ENCODE data around the gene SRGN. TPM values are rescaled to one million over a fixed set of nuclear protein-coding genes. Genes with fewer than 3 reads are reported as not detected.

SRGN gene
- polyA plus RNA-seq, 3 donors, result 32.0 to 290 (median 181) TPM

GRCh38 chr10:69078311-69078710 is 9.6 kb upstream of the SRGN start:
- no peak overlapping the region for H3K27ac ChIP-seq (ENCODE audit: low read depth, low read length)
- 44 to 71% (median 68%) methylated on average over 2 of the region's 2 CpGs for WGBS, 3 donors

DNA sequence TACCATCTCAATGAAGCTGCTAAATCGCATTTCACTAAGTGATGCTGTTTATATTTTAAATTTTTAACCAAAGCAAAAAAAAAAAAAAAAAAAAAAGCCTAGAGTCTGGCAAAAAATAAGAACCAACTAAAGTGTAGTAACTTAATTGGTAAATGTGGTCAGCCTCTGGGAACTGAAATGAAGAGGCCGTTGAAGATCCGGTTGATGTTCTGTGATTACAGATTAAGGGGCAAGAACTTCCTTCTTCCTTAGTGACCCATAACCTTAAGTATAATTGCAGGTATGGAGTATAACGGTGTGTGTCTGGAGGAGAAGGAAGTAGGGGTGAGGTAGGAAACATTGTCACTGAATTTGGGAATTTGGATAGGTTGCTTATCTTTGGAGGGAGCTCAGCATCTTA is 7.7 kb upstream of the SRGN start:
- WGBS, 3 donors, result 41 to 74% (median 63%) methylated on average over 4 of the region's 4 CpGs
- H3K27ac ChIP-seq (ENCODE audit: low read depth, low read length), result no peak overlapping the region

GRCh38 chr10:69086001-69086509 is 1.8 kb upstream of the SRGN start:
- H3K27ac ChIP-seq (ENCODE audit: low read depth, low read length), result peak overlapping the region; percentile 42
- 16 to 46% (median 17%) methylated on average over 9 of the region's 9 CpGs for WGBS, 3 donors

DNA sequence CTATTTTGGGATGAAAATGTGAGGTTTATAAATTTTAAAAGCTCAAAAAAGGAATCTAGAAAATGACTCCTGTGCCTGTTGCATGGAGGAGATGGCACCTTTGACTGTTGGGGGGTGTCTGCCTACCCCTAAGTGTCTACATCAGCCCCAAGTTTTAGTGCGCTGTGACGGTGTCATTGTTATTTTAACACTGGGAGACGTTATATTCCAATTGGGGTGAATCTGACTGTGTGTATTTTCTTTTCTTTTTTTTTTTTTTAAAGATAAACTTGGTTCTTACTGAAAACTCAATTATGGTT is 517 bp downstream of the SRGN start:
- 34 to 86% (median 39%) methylated on average over 3 of the region's 3 CpGs for WGBS, 3 donors
- H3K27ac ChIP-seq (ENCODE audit: low read depth, low read length), result no peak overlapping the region

DNA sequence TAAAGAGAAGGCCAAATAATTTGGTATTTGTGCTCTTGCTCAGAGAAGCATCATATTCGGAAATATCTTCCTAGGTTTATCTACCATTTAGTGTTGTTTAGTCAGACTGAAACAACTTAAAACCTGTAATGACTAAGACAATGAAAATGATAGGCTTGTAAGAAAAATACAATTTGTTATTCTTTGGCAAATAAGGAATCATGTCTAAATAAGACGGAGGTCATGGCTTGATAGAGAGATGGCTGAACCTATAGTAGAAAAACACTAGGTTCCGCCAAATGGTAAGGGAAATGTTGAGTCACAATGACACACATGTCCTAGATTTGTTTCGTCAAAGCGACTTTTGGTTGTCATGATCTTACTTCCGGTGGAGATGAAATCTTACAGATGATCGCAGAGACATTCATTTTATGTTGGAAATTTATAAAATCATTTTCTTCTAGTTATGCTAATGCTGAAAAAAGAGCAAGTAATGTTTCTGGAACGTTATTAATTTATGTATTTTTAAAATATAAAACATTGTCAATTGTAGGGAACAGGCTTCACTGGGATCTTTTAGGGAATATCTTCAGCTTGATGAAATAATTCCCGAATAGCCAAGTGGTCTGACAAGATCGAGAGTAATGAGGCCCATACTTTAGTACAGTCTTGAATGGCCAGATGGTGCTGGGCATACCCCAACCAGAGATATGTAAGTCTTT is 1.0 kb downstream of the SRGN start:
- no peak overlapping the region for H3K27ac ChIP-seq (ENCODE audit: low read depth, low read length)
- WGBS, 3 donors, result 43 to 79% (median 52%) methylated on average over 10 of the region's 10 CpGs

DNA sequence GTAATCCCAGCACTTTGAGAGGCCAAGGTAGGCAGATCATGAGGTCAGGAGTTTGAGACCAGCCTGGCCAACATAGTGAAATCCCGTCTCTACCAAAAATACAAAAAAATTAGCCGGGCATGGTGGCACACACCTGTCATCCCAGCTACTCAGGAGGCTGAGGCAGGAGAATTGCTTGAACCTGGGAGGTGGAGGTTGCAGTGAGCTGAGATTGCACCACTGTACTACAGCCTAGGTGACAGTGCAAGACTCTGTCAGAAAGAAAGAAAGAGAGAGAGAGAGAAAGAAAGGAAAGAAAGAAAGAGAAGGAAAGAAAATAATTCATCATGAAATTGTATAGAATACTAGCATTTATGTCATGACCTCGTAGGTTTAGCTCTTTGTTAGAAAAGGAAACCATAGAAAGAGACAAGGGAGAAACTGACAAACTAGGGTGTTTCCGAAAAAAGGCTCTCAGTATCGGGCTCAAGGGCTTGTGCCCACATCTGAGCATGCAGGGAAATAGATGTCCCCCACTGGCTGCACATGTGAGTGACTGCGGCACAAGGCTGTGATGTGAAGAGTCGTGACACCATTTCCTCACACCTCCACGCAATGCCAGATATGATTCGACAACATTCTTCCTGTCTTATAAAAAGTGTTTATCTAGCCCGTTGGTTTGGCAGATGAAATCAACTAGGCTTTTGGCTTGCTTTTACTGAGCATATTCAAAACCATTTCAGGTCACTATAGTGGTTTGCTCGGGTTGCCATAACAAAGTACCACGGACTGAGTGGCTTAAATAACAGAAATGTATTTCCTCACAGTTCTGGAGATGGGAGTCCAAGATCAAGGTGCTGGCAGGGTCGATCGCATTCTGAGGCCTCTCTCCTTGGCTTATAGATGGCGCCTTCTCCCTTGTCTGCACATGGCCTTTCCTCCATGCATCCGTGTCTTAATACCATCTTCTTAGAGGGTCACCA is 2.0 kb downstream of the SRGN start:
- H3K27ac ChIP-seq (ENCODE audit: low read depth, low read length), result peak overlapping the region; percentile 83
- WGBS, 3 donors, result 40 to 75% (median 50%) methylated on average over 16 of the region's 16 CpGs

DNA sequence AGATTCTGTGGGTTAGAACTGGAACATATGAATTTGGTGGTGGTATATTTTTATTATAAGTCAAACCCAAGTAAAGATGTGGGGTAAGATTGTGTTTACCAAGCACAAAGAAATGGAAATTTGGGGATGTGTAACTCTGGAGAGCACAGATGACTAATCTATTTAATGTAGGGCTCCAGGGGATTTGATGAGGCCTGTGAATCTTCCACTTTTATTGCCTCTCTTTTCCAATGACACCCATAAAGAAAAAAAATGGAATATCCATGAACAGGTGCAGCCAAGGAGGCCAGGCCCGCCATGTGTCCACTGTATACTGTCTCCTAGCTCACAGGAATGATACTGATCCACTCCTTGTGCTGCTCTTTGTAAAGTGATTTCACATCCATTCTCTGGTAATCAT is 2.8 kb downstream of the SRGN start:
- 50 to 78% (median 58%) methylated on average over 1 of the region's 1 CpG for WGBS, 3 donors
- H3K27ac ChIP-seq (ENCODE audit: low read depth, low read length), result no peak overlapping the region

DNA sequence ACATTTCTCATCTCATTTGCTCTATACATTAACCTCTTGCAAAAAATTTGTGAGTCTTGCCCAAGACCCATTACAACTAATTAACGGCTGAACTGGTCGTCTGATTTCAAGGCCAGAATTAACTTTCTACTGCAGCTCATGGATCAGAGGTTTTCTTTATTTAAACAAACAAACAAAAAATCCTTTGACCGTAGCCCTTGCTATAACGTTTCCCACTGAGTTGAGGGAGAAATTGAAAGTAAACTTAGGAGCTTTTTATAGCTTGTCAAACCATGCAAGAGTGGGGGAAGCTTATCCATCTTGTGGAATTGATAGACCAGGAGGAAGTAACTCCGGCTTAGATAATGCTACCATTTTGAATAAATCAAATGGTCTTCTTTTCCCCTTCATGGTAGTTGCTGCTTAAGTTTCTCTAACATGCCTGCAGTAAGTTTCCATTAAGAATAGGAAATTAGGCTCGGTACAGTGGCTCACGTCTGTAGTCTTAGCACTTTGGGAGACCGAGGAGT is 3.3 kb downstream of the SRGN start:
- 34 to 54% (median 41%) methylated on average over 8 of the region's 8 CpGs for WGBS, 3 donors
- H3K27ac ChIP-seq (ENCODE audit: low read depth, low read length), result no peak overlapping the region

DNA sequence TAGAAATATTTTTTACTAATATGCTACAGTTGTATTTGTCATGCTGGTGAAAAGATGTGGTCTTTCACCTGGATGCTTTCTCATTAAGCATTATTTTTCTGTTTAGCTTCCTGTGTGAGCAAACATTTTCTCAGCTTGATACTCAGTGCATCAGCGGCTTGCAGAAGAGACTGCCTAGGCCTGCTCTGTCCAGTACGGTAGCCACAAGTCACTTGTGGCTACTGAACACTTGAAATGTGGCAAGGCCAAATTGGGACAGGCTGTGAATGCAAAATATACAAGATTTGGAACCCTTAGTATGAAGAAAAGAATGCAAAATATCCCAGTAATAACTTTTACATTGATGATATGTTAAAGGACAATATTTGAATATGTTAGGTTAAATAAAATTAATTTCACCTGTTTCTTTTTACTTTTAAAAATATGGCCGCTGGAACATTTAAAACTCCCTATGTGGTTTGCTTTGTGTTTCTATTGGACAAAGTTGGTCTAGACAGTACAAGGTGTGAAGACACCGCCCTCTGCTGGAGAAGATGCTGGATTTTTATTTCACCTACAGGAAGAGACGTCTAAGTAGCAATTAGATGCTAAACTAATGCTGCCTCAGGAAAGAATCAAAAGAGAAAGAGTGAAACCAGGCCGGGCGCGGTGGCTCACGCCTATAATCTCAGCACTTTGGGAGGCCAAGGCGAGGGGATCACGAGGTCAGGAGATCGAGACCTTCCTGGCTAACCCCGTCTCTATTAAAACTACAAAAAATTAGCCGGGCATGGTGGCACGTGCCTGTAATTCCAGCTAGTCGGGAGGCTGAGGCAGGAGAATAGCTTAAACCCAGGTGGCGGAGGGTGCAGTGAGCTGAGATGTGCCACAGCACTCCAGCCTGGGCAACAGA is 5.3 kb downstream of the SRGN start:
- H3K27ac ChIP-seq (ENCODE audit: low read depth, low read length), result no peak overlapping the region
- 34 to 47% (median 39%) methylated on average over 17 of the region's 17 CpGs for WGBS, 3 donors

DNA sequence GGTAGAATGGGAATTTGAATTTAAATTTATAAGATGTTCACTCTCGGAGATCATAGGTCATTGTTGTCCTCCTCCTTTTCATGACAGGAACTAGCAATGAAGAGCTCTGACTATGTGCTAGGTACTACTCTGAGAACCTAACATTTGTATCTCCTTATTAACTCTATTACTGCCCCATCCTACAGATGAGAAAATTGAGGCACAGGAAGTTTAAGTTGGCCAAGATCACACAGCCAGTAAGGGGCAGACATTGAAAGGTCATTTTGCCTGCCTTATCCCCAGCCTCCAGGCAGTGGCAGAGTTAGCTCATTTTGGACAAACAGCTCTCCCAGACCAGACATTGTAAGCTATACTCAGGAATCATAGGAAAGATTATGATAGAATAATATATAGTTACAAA is 6.0 kb downstream of the SRGN start:
- 52 to 76% (median 68%) methylated on average over 1 of the region's 1 CpG for WGBS, 3 donors
- H3K27ac ChIP-seq (ENCODE audit: low read depth, low read length), result no peak overlapping the region

GRCh38 chr10:69096045-69096444 is 8.1 kb downstream of the SRGN start:
- 59 to 73% (median 59%) methylated on average over 2 of the region's 2 CpGs for WGBS, 3 donors
- no peak overlapping the region for H3K27ac ChIP-seq (ENCODE audit: low read depth, low read length)

- 56 to 69% (median 56%) methylated on average over 4 of the region's 4 CpGs for WGBS, 3 donors
Measured at GRCh38 chr10:69097729-69098128, 9.8 kb downstream of the SRGN start.

GRCh38 chr10:69100136-69100872 is 12.4 kb downstream of the SRGN start:
- 36 to 54% (median 53%) methylated on average over 7 of the region's 7 CpGs for WGBS, 3 donors
- no peak overlapping the region for H3K27ac ChIP-seq (ENCODE audit: low read depth, low read length)

More at GRCh38 chr10:69097729-69098128, 9.8 kb downstream of the SRGN start:
- no peak overlapping the region for H3K27ac ChIP-seq (ENCODE audit: low read depth, low read length)

- no peak overlapping the region for H3K27ac ChIP-seq (ENCODE audit: low read depth, low read length)
- 47 to 78% (median 55%) methylated on average over 6 of the region's 6 CpGs for WGBS, 3 donors
Measured at GRCh38 chr10:69101451-69102095, 13.7 kb downstream of the SRGN start.

DNA sequence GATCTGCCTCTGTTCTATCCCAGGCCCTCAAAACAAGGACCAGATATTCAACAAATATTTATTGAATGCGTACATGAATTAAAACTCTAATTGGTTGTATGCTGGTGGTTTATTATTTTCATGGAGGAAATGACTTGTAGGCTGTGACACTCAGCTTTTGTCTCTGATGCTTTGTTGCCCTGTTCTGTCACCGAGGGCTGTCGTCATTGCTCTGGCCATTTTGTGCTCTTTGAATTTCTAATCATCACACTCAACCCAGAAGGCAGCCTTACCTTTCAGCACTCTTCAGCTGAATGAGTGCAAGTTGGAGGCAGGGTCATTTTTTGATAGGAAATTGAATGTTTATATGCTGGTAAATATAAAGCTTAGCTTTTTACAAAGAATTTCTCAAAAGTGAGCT is 14.5 kb downstream of the SRGN start:
- no peak overlapping the region for H3K27ac ChIP-seq (ENCODE audit: low read depth, low read length)
- 71 to 79% (median 75%) methylated on average over 3 of the region's 3 CpGs for WGBS, 3 donors

GRCh38 chr10:69103784-69104183 is 15.9 kb downstream of the SRGN start:
- no peak overlapping the region for H3K27ac ChIP-seq (ENCODE audit: low read depth, low read length)
- WGBS, 3 donors, result 65 to 70% (median 66%) methylated on average over 7 of the region's 7 CpGs
